H1 (cell line): ENCODE results near the gene CCDC192. TPM values are rescaled to one million over a fixed set of nuclear protein-coding genes. Genes with fewer than 3 reads are reported as not detected.

Experiments used
- CTCF ChIA-PET: fragments of 300-600 bp; sonication (Branson Sonifier 250); formaldehyde crosslinking; loops from one replicate; lab custom pipeline; 2021; ENCODE audit not compliant: partially characterized antibody; lab: Charles Lee
- POLR2A ChIA-PET: fragments of 300-600 bp; sonication (Branson Sonifier 250); formaldehyde crosslinking; loops from one replicate; lab custom pipeline; 2021; ENCODE audit warnings: inconsistent platforms; ENCODE audit not compliant: partially characterized antibody; lab: Charles Lee
- DNase-seq, 2 experiments: peaks; one replicate each; pipeline versions ENCODE4 v3.0.0 to v3.0.0-alpha.2; 2010 to 2022; ENCODE audit warnings: low spot score in 2 of 2, low read depth in 1 of 2, mixed read lengths in 1 of 2
- FAIRE-seq: peaks from 2 replicates; lab custom pipeline; 2011; peaks lifted over from hg19 to GRCh38; lab: Jason Lieb, UNC
- H2AFZ ChIP-seq: 2 replicates; pipeline ENCODE4 v1.8.1; 2012; ENCODE audit warnings: low read length, inconsistent platforms
- H2AK5ac ChIP-seq: 2 replicates; pipeline ENCODE4 v1.6.1; 2013; ENCODE audit warnings: low read depth, low read length
- H2BK120ac ChIP-seq: replicated peaks from 2 replicates; pipeline ENCODE3; 2013; ENCODE audit warnings: low read depth, low read length, inconsistent platforms
- H2BK12ac ChIP-seq: 2 replicates; pipeline ENCODE4 v1.6.1; 2013; ENCODE audit warnings: low read depth, low read length
- H2BK15ac ChIP-seq: 2 replicates; pipeline ENCODE4 v1.6.1; 2013; ENCODE audit warnings: low read length
- H2BK20ac ChIP-seq: 2 replicates; pipeline ENCODE4 v1.6.1; 2013; ENCODE audit warnings: low read length
- H2BK5ac ChIP-seq: 2 replicates; pipeline ENCODE4 v1.6.1; 2013; ENCODE audit warnings: low read depth, low read length
- H3K14ac ChIP-seq: 2 replicates; pipeline ENCODE4 v1.6.1; 2013; ENCODE audit warnings: inconsistent platforms; ENCODE audit not compliant: insufficient read length
- H3K18ac ChIP-seq: 2 replicates; pipeline ENCODE4 v1.6.1; 2013; ENCODE audit warnings: low read length; ENCODE audit errors: extremely low read depth
- H3K23ac ChIP-seq: 2 replicates; pipeline ENCODE4 v1.6.1; 2013; ENCODE audit warnings: inconsistent platforms; ENCODE audit not compliant: insufficient read length
- H3K23me2 ChIP-seq: 2 replicates; pipeline ENCODE4 v1.6.1; 2013; ENCODE audit warnings: low read depth, low read length
- H3K27ac ChIP-seq: 2 replicates; pipeline ENCODE4 v1.6.1; 2011; ENCODE audit warnings: low read depth, low read length, inconsistent platforms
- H3K27me3 ChIP-seq, 4 experiments: replicated peaks in 1 of 4; 1 replicate in 1 of 4; 2 replicates in 3 of 4; pipeline versions ENCODE4 v1.6.1 to v1.8.1; 2011 to 2013; ENCODE audit warnings: low read length in 3 of 4, mild to moderate bottlenecking in 3 of 4, inconsistent platforms in 2 of 4, mixed read lengths in 2 of 4, moderate library complexity in 1 of 4; ENCODE audit not compliant: control insufficient read depth in 3 of 4, insufficient read depth in 3 of 4; ENCODE audit errors: extremely low read depth in 1 of 4
- H3K36me3 ChIP-seq, 4 experiments: 2 replicates each; pipeline versions ENCODE4 v1.6.1 to v1.8.1; 2011 to 2013; ENCODE audit warnings: mild to moderate bottlenecking in 4 of 4, low read length in 3 of 4, moderate library complexity in 2 of 4, control low read depth in 1 of 4, inconsistent platforms in 1 of 4; ENCODE audit not compliant: insufficient read depth in 4 of 4, control insufficient read depth in 2 of 4
- H3K4ac ChIP-seq: replicated peaks from 2 replicates; pipeline ENCODE3; 2013; ENCODE audit warnings: low read length, low read depth, mixed read lengths, inconsistent platforms; ENCODE audit not compliant: insufficient read length
- H3K4me1 ChIP-seq, 4 experiments: replicated peaks in 1 of 4; 1 replicate in 1 of 4; 2 replicates in 3 of 4; pipeline versions ENCODE4 v1.6.1 to v1.8.1; 2011 to 2013; ENCODE audit warnings: low read length in 3 of 4, inconsistent platforms in 2 of 4, mixed read lengths in 1 of 4; ENCODE audit not compliant: insufficient read depth in 4 of 4, control insufficient read depth in 3 of 4
- H3K4me2 ChIP-seq, 2 experiments: 2 replicates each; pipeline versions ENCODE4 v1.6.1 to v1.8.1; 2011 to 2013; ENCODE audit warnings: low read depth in 2 of 2, low read length in 2 of 2, control low read depth in 1 of 2, inconsistent platforms in 1 of 2, mild to moderate bottlenecking in 1 of 2; ENCODE audit not compliant: insufficient read depth in 1 of 2
- H3K4me3 ChIP-seq, 4 experiments: fragments of 200-600, 300-600 bp in 1 of 4; sonication (generic), shearing (Covaris generic), sonication (Bioruptor Twin) in 1 of 4; 2 replicates each; pipeline versions ENCODE4 v1.5.1 to v1.8.1; 2011 to 2016; ENCODE audit warnings: low read length in 4 of 4, low read depth in 3 of 4, control low read depth in 2 of 4, inconsistent platforms in 2 of 4, mild to moderate bottlenecking in 2 of 4, mixed read lengths in 1 of 4, moderate library complexity in 1 of 4; ENCODE audit not compliant: insufficient read depth in 2 of 4; ENCODE audit errors: extremely low read depth in 1 of 4
- H3K56ac ChIP-seq: replicated peaks from 2 replicates; pipeline ENCODE3; 2013; ENCODE audit warnings: low read depth, mild to moderate bottlenecking, mixed read lengths, low read length, inconsistent platforms; ENCODE audit not compliant: insufficient read length
- H3K79me1 ChIP-seq: 2 replicates; pipeline ENCODE4 v1.6.1; 2013; ENCODE audit warnings: low read depth, low read length, control low read depth
- H3K79me2 ChIP-seq, 2 experiments: 2 replicates each; pipeline versions ENCODE4 v1.6.1 to v1.8.1; 2012 to 2013; ENCODE audit warnings: low read length in 2 of 2, mild to moderate bottlenecking in 2 of 2, inconsistent platforms in 1 of 2; ENCODE audit not compliant: insufficient read depth in 2 of 2, control insufficient read depth in 1 of 2
- H3K9ac ChIP-seq, 4 experiments: replicated peaks in 1 of 4; 1 replicate in 1 of 4; 2 replicates in 3 of 4; pipeline versions ENCODE4 v1.6.1 to v1.8.1; 2011 to 2013; ENCODE audit warnings: low read depth in 3 of 4, low read length in 3 of 4, control low read depth in 2 of 4, mild to moderate bottlenecking in 2 of 4, moderate library complexity in 2 of 4, inconsistent platforms in 1 of 4; ENCODE audit errors: extremely low read depth in 1 of 4
- H3K9me3 ChIP-seq, 2 experiments: 2 replicates each; pipeline versions ENCODE4 v1.6.1 to v1.8.1; 2012 to 2013; ENCODE audit warnings: mild to moderate bottlenecking in 2 of 2, moderate library complexity in 2 of 2, control low read depth in 1 of 2, inconsistent platforms in 1 of 2, low read depth in 1 of 2, low read length in 1 of 2, mixed read lengths in 1 of 2; ENCODE audit not compliant: insufficient read depth in 2 of 2
- H4K20me1 ChIP-seq, 2 experiments: replicated peaks in 1 of 2; 2 replicates each; pipeline versions ENCODE3 to v1.8.1; 2011 to 2013; ENCODE audit warnings: inconsistent platforms in 2 of 2, low read length in 2 of 2, mild to moderate bottlenecking in 1 of 2; ENCODE audit not compliant: insufficient read depth in 2 of 2, control insufficient read depth in 1 of 2
- H4K5ac ChIP-seq: 2 replicates; pipeline ENCODE4 v1.6.1; 2013; ENCODE audit warnings: low read length, low read depth, mixed read lengths, inconsistent platforms; ENCODE audit not compliant: insufficient read length
- H4K8ac ChIP-seq: 2 replicates; pipeline ENCODE4 v1.8.0; 2013; ENCODE audit warnings: mild to moderate bottlenecking, moderate library complexity, low read length, inconsistent platforms; ENCODE audit not compliant: insufficient read depth; ENCODE audit errors: extremely low read depth
- H4K91ac ChIP-seq: replicated peaks from 2 replicates; pipeline ENCODE3; 2013; ENCODE audit warnings: low read length, mixed read lengths, inconsistent platforms; ENCODE audit not compliant: insufficient read length
- BCL11A ChIP-seq, 2 experiments: IDR thresholded peaks; one replicate each; pipeline ENCODE4 v1.6.1; 2011; ENCODE audit warnings: low read depth in 2 of 2, low read length in 2 of 2, mild to moderate bottlenecking in 2 of 2
- CREB1 ChIP-seq: IDR thresholded peaks from 2 replicates; pipeline ENCODE4 v1.6.1; 2012; ENCODE audit warnings: inconsistent platforms
- EP300 ChIP-seq, 2 experiments: IDR thresholded peaks; 1 replicate in 1 of 2; 2 replicates in 1 of 2; pipeline ENCODE4 v1.6.1; 2011 to 2012; ENCODE audit warnings: low read depth in 2 of 2, low read length in 2 of 2, mild to moderate bottlenecking in 2 of 2, borderline replicate concordance in 1 of 2, inconsistent platforms in 1 of 2, moderate library complexity in 1 of 2
- EZH2 ChIP-seq: fragments of 200-600 bp; sonication (generic); IDR thresholded peaks from 2 replicates; pipeline ENCODE4 v1.7.1; 2012; ENCODE audit warnings: low read depth, mild to moderate bottlenecking, moderate library complexity, low read length, inconsistent platforms; ENCODE audit not compliant: severe bottlenecking
- FOSL1 ChIP-seq: IDR thresholded peaks from 2 replicates; pipeline ENCODE4 v1.6.1; 2011; ENCODE audit warnings: mild to moderate bottlenecking, low read depth, low read length, moderate library complexity; ENCODE audit not compliant: insufficient read depth
- GABPA ChIP-seq: IDR thresholded peaks from 2 replicates; pipeline ENCODE4 v1.6.1; 2011; ENCODE audit warnings: mild to moderate bottlenecking, low read length, moderate library complexity, borderline replicate concordance; ENCODE audit not compliant: insufficient read depth
- KDM5A ChIP-seq: fragments of 200-600 bp; IDR thresholded peaks from 2 replicates; pipeline ENCODE4 v1.7.1; 2012; ENCODE audit warnings: mild to moderate bottlenecking, low read length, inconsistent platforms, mixed read lengths
- NANOG ChIP-seq: IDR thresholded peaks from 2 replicates; pipeline ENCODE4 v1.6.1; 2011; ENCODE audit warnings: low read length, low read depth, mild to moderate bottlenecking, inconsistent platforms; ENCODE audit not compliant: insufficient read depth, poor library complexity, severe bottlenecking
- RBBP5 ChIP-seq: IDR thresholded peaks from 2 replicates; pipeline ENCODE4 v1.7.1; 2012; ENCODE audit warnings: low read depth, mild to moderate bottlenecking, inconsistent platforms, low read length, moderate library complexity, borderline replicate concordance
- RNF2 ChIP-seq: fragments of 200-900, 300-1000 bp; sonication (generic); IDR thresholded peaks from 2 replicates; pipeline ENCODE4 v1.7.1; 2016; ENCODE audit warnings: borderline replicate concordance, low read depth, mild to moderate bottlenecking, antibody characterized with exemption, low read length; ENCODE audit not compliant: poor library complexity, severe bottlenecking; ENCODE audit errors: missing control alignments
- SIRT6 ChIP-seq: IDR thresholded peaks from one replicate; pipeline ENCODE4 v1.7.1; 2012; ENCODE audit warnings: low read length, inconsistent platforms
- SUZ12 ChIP-seq: fragments of 200-600 bp; sonication (generic); IDR thresholded peaks from 2 replicates; pipeline ENCODE4 v1.6.1; 2012; ENCODE audit warnings: mild to moderate bottlenecking, inconsistent platforms, low read length, moderate library complexity, mixed read lengths
- TCF12 ChIP-seq: IDR thresholded peaks from 2 replicates; pipeline ENCODE4 v1.6.1; 2011; ENCODE audit warnings: low read depth, mild to moderate bottlenecking, low read length
- USF2 ChIP-seq: IDR thresholded peaks from 2 replicates; pipeline ENCODE4 v1.6.1; 2011; ENCODE audit warnings: low read length, improper control_type of control experiment
- polyA plus RNA-seq, 7 experiments: library from polyadenylated mRNA; depleted of rRNA in 3 of 7; stranded (reverse) in 5 of 7; unstranded in 2 of 7; fragments of >200 nt in 5 of 7; fragments of 200-250 nt in 2 of 7; gene quantifications; 1 replicate in 5 of 7; 2 replicates in 1 of 7; 4 replicates in 1 of 7; pipeline versions ENCODE4 v1.2.1 to v1.2.3, GENCODE V29; 2011 to 2013; ENCODE audit warnings: missing spikeins in 2 of 7, mixed read lengths in 2 of 7
- total RNA-seq: library from RNA; stranded (reverse); fragmentation: NEBNext Ultra II Directional; extraction: Animal tissue kit (Norgen Biotek cat#: 25700); gene quantifications from 2 replicates; pipeline ENCODE4 v1.2.1, GENCODE V29; 2021

CCDC192 gene
- total and polyA plus RNA-seq, 2 of the 8 experiments (the other 6 are each of a cell fraction or from before 2014, with no cell fraction given): 0.61 TPM; not detected in 1

- no peaks in the 10 kb centered on the region for H3K27me3 ChIP-seq
- H4K5ac ChIP-seq: no peak overlapping the region
- CTCF ChIA-PET: interaction anchor here (0.7 kb wide), 1 partner anchor 435 kb away, joined by 3 read pairs; no protein-coding TSS in a partner anchor
- no peaks in the 10 kb centered on the region for H3K4me1 ChIP-seq
- no peak overlapping the region for H3K27ac ChIP-seq
- FAIRE-seq (no peak), DNase-seq (no peak)
- H3K56ac ChIP-seq: no peak overlapping the region
- no peak overlapping the region for H2BK120ac ChIP-seq
- H4K20me1 ChIP-seq: no peaks in the 10 kb centered on the region
- no peak overlapping the region for H3K4me2 ChIP-seq
- POLR2A ChIA-PET: no interaction called here
- no peak overlapping the region for H3K4ac ChIP-seq
- H2AK5ac ChIP-seq: no peak overlapping the region
- H3K18ac ChIP-seq: no peak overlapping the region
- peaks cover 0 to 3% of the 10 kb centered on the region in 2 experiments; a peak in 1 of 4 replicates for H3K9me3 ChIP-seq
- no peaks in the 10 kb centered on the region for H3K79me2 ChIP-seq
- H3K9ac ChIP-seq: no peak overlapping the region
- no peak overlapping the region for H3K23ac ChIP-seq
- H4K91ac ChIP-seq: no peak overlapping the region
- H2BK12ac ChIP-seq: no peak overlapping the region
- no peak overlapping the region for H2BK15ac ChIP-seq
- no peak overlapping the region for H4K8ac ChIP-seq
- no peaks in the 10 kb centered on the region for H3K23me2 ChIP-seq
- H3K79me1 ChIP-seq: no peaks in the 10 kb centered on the region
- no peak overlapping the region for H3K14ac ChIP-seq
- H2AFZ ChIP-seq: no peak overlapping the region
- H2BK5ac ChIP-seq: no peak overlapping the region
- no peak overlapping the region for H2BK20ac ChIP-seq
- no peaks in the 10 kb centered on the region for H3K36me3 ChIP-seq
- H3K4me3 ChIP-seq: no peak overlapping the region
- no peak for TF ChIP-seq FOSL1
- TF ChIP-seq NANOG: no peak
- TF ChIP-seq KDM5A: no peak
- TF ChIP-seq EP300 (IDR thresholded peaks at IDR 0.05; ENCODE audit: borderline replicate concordance in 1 of 2, low read depth in 2 of 2, low read length in 2 of 2): no peak
- TF ChIP-seq GABPA: no peak
- no peak for TF ChIP-seq USF2
- TF ChIP-seq RBBP5: no peak
- no peak for TF ChIP-seq CREB1
- no peak for TF ChIP-seq SUZ12
- no peak for TF ChIP-seq TCF12
- no peak for TF ChIP-seq RNF2
- TF ChIP-seq EZH2: no peak
- TF ChIP-seq SIRT6: no peak
- no peak for TF ChIP-seq BCL11A (IDR thresholded peaks at IDR 0.05; ENCODE audit: low read depth in 2 of 2, low read length in 2 of 2)
Observed at GRCh38 chr5:127777957-127778356, 74.8 kb downstream of the CCDC192 start.
